Activated T-helper 9 cell treated with anti-CD3 and anti-CD28 coated beads, Interleukin-2, amount 50 U/mL, for 16 hours (primary cell): ENCODE results near the gene IGFN1.
"Not testable (repeated sequence)": the region's sequence is repeated elsewhere in the genome, so short reads cannot be mapped to it uniquely, and the experiment has no call there.

Source experiments
- DNase-seq: peaks from one replicate; pipeline ENCODE4 v3.0.0-alpha.2; 2020; ENCODE audit warnings: low read depth

Gene IGFN1

DNA sequence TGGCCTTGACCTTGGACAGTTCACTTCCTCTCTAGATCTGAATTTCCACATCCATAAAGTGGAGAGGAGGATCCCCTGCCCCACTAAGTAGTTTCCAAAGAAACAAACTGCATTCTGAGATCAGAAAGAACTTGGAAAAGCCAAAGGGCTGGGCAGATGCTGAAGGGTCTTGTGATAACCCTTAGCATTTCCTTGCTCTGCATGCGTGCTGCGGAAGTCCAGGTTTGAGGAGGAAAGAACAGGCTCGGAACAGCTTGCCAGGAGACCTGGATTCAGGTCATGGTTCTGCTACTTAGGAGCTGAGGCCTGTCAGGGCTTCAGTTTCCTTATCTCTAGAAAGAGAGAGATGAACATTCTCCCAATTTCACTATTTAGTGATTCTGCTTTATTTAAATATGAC, 27.2 kb downstream of the IGFN1 start:
- DNase-seq: no peak

DNA sequence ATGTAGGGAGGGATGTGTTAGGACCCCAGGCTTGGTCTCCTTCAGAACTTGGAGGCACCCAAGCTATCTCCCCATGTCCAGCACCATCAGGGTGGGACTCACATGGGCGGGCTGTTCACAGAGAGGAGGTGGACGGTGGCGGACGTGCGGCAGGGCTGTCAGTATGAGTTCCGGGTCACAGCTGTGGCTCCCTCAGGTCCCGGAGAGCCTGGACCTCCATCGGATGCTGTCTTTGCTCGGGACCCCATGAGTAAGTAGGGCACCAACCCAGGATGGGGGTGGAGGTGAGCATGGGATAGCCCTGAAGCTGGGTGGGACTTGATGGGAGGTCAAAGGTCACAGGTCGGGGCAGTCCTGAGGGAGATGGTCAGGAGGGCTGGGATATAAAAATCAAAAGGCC, 27.8 kb downstream of the IGFN1 start:
- DNase-seq: no peak

DNA sequence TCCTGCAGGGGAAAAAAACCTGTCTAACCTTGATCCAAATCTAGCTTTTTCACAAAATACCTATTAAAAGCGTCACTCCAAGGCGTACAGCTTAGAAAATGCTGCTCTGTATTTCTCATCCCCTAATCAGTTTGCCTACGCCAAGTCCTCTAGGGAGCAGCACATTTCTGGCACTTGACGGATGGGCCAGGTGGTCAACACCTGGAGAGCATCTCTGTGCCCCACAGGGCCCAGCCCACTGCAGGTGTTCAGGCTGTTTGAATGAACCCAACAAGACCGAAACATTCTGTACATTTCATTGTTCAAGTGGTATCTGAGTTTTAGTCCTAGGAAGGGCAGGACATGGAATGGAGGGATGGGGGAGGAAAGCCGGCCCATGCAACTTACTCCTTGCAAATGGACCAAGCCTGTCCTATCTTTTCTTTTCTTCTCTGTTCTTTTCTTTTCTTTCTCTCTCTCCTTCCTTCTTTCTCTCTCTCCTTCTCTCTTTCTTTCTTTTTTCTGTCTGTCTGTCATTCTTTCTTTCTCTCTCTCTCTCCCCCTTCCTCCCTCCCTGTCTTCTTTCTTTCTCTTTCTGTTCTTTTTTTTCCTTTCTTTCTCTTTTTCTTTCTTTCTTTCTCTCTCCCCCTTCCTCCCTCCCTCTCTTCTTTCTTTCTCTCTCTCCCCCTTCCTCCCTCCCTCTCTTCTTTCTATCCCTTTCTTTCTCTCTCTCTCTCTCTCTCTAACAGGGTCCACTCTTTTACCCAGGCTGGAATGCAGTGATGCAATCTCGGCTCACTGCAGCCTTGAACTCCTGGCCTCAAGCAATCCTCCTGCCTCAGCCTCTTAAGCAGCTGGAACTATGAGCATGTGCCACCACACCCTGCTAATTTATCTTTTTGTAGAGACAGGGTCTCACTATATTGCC, 29.1 kb downstream of the IGFN1 start:
- no peak for DNase-seq

DNA sequence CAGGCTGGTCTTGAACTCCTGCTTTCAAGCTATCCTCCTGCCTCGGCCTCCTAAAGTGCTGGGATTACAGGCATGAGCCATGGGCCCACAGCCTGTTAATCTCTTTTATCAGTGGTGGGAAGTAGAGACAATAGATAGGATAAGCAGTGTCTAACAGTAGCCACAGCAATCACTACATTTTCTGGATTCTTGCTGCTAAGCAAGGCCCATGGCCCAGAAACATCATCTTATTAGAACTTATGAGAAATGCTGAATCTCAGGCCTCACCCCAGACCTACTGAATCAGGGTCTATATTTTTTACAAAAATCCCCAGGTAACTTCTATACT, 29.7 kb downstream of the IGFN1 start:
- no peak for DNase-seq

DNA sequence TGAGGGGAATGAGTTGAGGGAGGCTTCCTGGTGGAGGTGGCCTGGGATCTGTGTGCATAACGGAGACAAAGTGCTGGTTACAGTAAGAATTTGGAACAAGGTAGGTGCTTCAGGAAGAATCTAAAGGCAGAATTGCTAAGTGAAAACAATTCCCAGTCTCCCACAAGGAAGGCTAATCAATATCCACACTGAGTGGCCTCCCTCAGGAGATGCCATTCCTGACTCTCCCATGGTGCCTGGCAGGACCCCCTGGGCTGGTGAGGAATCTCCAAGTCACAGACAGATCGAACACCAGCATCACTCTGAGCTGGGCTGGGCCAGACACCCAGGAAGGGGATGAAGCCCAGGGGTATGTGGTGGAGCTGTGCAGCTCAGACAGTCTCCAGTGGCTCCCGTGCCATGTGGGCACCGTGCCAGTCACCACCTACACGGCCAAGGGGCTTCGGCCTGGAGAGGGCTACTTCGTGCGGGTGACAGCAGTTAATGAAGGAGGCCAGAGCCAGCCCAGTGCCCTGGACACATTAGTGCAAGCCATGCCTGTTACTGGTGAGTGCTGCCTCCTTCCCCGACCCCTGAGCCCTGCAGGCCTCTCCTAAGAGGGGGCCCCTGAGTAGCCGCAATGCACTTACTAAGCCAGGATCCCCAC, 30.7 kb downstream of the IGFN1 start:
- no peak for DNase-seq

- no peak for DNase-seq
Measured at GRCh38 chr1:201222125-201222524, 31.5 kb downstream of the IGFN1 start.

DNA sequence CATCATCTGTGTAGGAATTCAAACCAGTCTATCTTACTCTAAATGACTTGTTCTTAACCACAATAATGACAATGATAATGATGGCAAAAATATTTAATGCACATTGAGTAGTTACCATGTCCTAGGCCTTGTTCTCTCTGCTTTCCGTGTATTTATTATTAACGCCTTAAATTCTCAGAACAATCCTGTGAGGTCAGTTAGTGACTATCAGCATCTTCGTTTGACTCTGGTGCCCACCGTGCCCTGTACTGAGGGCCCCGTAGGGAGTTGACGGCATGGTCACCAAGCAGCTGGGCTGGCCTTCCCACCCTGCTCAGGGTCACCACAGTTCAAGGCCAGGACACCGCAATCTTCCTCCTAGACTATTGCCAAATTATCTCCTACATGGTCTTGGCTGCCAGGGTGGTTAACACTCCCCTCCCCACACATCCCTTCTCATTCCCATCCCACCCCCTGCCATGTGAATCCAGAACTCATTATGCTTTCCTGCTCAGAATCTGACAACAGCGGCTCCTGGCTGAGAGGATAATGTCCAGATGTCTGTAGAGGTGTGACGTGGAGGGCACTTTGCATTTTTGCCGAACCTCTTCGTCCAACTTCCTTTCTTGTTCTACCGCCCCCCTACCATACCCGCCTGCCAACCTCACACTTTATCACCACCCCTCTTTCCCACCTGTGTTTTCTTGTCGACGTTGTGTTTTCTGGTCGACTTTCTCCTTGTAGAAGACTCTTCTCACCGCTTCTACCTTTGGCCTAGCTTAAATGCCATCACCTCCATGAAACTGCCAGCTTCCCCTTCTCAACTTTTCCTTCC, 33.4 kb downstream of the IGFN1 start:
- DNase-seq: no peak

GRCh38 chr1:201224666-201225370, 34.2 kb downstream of the IGFN1 start:
- DNase-seq: no peak

DNA sequence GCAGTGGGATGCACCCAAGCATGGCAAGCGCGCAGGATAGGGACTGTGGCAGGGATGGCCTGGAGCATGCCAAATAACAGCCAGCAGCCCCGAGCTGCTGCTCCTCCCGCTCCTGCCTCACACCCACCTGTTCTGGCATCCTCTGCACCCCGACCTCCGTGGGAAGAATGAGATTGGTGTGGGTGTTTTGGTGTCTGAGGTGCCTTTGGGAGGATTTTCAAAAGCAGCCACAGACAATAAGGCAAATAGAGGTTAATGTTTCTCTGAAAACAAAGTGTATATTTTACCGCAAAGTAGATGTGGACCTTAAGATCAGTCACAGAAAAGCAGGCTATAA, 35.5 kb downstream of the IGFN1 start:
- no peak for DNase-seq

DNA sequence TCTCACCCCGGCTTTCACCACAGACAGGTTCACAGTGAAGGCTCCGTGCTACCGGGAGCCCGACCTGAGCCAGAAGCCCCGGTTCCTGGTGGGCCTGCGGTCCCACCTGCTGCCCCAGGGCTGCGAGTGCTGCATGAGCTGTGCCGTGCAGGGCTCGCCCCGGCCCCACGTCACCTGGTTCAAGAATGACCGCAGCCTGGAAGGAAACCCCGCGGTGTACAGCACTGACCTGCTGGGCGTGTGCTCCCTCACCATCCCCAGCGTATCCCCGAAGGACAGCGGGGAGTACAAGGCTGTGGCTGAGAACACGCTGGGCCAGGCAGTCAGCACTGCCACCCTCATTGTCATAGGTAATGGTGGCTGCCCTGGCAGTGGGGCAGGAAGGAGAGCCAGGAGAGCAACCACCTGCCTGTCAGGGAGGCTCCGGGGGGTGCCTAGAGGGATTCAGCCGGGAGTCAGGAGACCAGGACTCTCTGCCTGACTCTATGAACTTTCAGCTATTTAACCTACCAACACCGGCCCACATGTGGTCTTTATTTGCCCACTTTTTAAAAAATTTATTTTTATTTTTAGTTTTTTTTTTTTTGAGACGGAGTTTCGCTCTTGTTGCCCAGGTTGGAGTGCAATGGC, 36.4 kb downstream of the IGFN1 start:
- no peak for DNase-seq

DNA sequence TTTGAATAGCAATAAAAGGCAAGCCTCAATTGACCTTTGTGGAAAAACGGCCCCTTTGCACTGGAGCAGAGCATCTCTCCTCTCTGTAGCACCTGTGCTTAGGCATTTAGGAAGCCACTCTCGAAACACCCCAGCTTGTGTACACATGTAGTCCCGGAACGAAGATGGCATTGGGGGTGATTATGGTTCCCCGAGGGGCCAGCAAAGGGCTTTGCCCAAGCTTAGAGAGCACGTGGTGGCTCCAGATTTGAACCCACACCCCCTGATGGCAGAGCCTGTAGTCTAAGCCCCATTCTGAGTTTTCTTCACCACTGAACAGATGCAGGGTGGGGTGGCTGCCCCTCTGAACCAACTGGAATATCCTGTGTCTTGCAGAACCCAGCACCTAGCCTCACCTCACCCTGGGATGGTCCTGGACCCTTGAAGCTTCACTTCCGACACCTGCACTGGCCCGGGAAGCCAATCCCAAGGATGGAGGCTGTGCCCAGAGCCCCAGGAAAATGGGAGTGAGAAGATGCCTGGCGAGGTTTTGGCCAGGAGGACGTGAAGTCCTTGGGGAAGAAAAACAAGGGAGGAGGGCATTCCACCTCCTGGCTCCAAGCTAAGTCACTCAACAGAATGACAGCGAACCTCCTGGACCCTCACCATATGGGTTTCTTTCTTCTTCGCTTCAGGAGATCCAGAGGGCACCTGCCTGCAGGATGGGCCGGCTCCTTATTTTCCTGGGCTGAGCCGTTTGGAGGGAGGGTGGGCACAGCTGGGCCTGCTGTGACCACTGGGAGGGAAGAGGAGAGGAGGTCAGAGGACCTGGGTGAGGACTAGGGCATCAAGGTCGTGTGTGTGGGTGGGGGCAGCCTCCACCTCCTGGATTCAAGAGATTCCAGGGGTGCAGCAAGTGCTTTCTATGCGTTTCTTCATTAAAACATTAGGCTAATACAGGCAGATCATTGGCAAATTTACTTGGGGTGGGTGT, 37.7 kb downstream of the IGFN1 start:
- no peak for DNase-seq

- DNase-seq: no peak
Measured at GRCh38 chr1:201229095-201229494, 38.5 kb downstream of the IGFN1 start.

GRCh38 chr1:201229771-201230635, 39.4 kb downstream of the IGFN1 start:
- DNase-seq: no peak

GRCh38 chr1:201230676-201231075, 40.1 kb downstream of the IGFN1 start:
- no peak for DNase-seq

DNA sequence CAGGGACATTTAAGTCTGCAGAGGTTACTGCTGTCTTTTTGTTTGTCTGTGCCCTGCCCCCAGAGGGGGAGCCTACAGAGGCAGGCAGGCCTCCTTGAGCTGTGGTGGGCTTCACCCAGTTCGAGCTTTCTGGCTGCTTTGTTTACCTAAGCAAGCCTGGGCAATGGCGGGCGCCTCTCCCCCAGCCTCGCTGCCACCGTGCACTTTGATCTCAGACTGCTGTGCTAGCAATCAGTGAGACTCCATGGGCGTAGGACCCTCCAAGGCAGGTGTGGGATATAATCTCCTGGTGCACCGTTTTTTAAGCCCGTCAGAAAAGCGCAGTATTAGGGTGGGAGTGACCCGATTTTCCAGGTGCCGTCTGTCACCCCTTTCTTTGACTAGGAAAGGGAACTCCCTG, 49.0 kb downstream of the IGFN1 start:
- not testable (repeated sequence) for DNase-seq

DNA sequence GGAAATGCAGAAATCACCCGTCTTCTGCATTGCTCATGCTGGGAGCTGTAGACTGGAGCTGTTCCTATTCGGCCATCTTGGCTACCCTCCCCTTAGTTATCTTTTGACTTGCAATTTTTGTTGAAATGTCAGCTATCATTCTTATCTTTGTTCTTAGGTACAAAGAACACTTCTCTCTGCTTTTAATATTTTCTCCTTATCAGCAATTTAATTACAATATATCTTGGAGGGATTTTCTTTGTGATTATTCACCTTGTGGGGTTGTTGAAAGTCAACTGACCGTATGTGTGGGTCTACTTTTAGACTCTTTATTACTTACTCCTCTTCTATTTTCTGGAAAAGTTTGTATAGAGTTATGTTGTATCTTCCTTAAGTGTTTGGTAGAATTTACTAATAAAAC, 49.5 kb downstream of the IGFN1 start:
- no peak for DNase-seq

DNA sequence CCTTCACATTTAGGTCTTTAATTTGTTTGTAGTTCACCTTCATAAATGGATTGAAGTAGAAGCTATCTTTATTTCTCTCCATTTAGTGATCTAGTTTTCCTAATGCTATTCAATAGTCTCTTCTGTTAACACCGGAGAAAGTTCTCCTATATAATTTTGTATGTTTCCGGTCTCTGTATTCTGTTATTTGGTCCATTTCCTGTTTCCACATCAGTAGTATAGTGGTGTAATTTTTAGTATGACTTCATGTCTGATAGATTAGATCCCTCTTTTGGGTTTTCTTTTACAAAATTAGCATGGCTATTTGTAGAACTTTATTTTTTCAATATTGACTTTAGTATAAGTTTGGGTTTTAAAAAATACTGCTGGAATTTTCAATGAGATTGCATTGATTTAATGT, 51.1 kb downstream of the IGFN1 start:
- no peak for DNase-seq

DNA sequence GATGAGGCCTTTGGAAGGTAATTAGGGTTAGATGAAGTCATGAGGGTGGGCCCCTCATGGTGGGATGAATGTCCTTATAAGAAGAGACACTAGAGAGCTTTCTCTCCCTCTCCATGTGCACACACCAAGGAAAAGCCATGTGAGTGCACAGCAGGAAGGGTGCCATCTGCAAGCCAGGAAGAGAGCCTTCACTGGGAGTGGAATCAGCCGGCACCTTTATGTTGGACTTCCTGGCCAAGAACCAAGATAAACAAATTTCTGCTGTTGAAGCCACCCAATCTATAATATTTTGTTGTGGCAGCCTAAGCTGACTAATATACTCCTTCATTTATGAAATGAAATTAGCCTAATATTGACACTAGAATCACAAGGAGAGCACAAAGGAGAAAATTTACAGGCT, 54.5 kb downstream of the IGFN1 start:
- no peak for DNase-seq

DNA sequence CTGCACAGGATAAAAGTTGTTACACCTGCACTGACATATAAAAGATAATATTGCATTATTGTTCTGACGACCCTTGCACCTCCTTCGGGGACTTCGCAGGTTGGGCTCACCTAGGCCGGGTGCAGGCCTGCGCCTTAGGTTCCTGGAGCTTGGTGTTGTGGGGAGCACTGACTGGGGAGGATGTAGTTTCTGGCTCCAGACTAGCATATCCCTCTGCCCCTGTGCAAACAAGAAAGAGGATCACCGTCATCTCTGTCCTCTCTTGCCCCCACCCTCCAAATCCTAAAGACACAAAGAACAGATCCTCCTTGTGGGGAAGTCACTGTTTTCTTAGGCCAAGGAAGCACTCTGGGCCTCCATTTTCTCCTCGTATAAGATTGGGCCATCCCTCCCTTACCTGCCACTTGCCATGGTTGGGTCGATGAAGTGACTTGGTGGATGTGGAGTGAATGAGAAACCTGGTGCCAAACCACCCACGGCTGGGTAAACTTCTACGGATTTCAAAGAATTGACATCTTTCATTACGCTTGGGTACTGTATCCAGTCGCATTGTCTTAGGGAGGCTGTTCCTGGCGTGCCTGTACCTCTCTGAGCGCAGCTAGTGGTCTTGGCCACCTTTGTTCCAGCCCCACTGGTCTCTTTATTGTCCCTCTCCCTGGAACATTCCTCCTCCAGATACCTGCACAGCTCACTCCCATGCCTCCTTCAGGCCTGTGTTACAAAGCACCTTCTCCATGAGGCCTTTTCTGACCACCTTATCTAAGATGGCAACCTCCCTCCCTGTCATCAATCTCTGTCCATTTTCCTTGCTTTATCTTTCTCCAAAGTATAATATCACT, 58.3 kb downstream of the IGFN1 start:
- no peak for DNase-seq
